ENCODE data around the gene SLC4A7.
"Not testable (repeated sequence)": the region's sequence is repeated elsewhere in the genome, so short reads cannot be mapped to it uniquely, and the experiment has no call there.

Gene SLC4A7

DNA sequence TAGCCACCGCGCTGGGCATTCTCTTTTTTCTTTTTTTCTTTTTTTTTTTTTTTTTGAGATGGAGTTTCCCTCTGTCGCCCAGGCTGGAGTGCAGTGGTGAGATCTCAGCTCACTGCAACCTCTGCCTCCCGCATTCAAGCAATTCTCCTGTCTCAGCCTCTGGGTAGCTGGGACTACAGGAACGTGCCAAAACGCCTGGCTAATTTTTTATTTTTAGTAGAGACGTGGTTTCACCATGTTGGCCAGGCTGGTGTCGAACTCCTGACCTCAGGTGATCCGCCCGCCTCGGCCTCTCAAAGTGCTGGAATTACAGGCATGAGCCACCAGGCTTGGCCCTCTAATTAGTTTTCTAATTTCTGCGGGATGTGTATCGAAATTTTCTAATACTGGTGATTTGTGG is 41.2 kb downstream of the SLC4A7 start:
- H3K4me2 ChIP-seq (ENCODE audit: low read length); H2AFZ ChIP-seq (ENCODE audit: insufficient read depth, low read length, poor library complexity); H2AK5ac ChIP-seq (ENCODE audit: low read length); H2BK5ac ChIP-seq (ENCODE audit: low read depth, low read length, poor library complexity); H3K4me3 ChIP-seq (ENCODE audit: low read depth, low read length); H4K12ac ChIP-seq (ENCODE audit: low read depth, low read length); H2BK120ac ChIP-seq (ENCODE audit: insufficient read depth, low read length, poor library complexity); H3K4ac ChIP-seq (ENCODE audit: low read depth, low read length); H3K27ac ChIP-seq (ENCODE audit: low read depth, low read length); H3K79me2 ChIP-seq (ENCODE audit: control insufficient read depth, insufficient read depth, low read length, poor library complexity); H3K14ac ChIP-seq (ENCODE audit: low read length); H3K27me3 ChIP-seq (ENCODE audit: insufficient read depth, low read length); DNase-seq; H3K23ac ChIP-seq (ENCODE audit: low read length); H3K36me3 ChIP-seq (ENCODE audit: control insufficient read depth in 1 of 2, insufficient read depth in 2 of 2, low read length in 2 of 2); H3K9ac ChIP-seq (ENCODE audit: low read length); H2BK12ac ChIP-seq (ENCODE audit: low read length); H3K79me1 ChIP-seq (ENCODE audit: low read length); H4K8ac ChIP-seq (ENCODE audit: low read depth, low read length); H3K9me3 ChIP-seq (ENCODE audit: insufficient read depth, low read depth, low read length); H3K4me1 ChIP-seq (ENCODE audit: control insufficient read depth in 1 of 2, insufficient read depth in 2 of 2, low read length in 2 of 2); H4K91ac ChIP-seq (ENCODE audit: low read depth, low read length); H3K18ac ChIP-seq (ENCODE audit: low read length): not testable (repeated sequence)
- WGBS (ENCODE audit: extremely low coverage, insufficient coverage, insufficient read length): no CpG with 5 or more reads among the region's 13 CpGs

- WGBS (ENCODE audit: extremely low coverage, insufficient coverage, insufficient read length): no CpG with 5 or more reads among the region's 4 CpGs
- H2BK5ac ChIP-seq (ENCODE audit: low read depth, low read length, poor library complexity); H2AK5ac ChIP-seq (ENCODE audit: low read length): not testable (repeated sequence)
These were observed 45.8 kb downstream of the SLC4A7 start for GRCh38 chr3:27438352-27438751.

GRCh38 chr3:27431116-27431515 is 53.1 kb downstream of the SLC4A7 start:
- DNase-seq: peak; percentile 39 to 61
- Histone ChIP-seq H4K8ac (ENCODE audit: low read depth, low read length) (no peak overlapping the region), H3K27ac (ENCODE audit: low read depth, low read length) (no peak overlapping the region), H3K4me2 (ENCODE audit: low read length) (no peak overlapping the region), H3K79me2 (ENCODE audit: control insufficient read depth, insufficient read depth, low read length, poor library complexity) (peaks cover 2% of the 10 kb centered on the region), H2BK5ac (ENCODE audit: low read depth, low read length, poor library complexity) (no peak overlapping the region), H4K91ac (ENCODE audit: low read depth, low read length) (no peak overlapping the region), H3K4me3 (ENCODE audit: low read depth, low read length) (no peak overlapping the region), H2BK120ac (ENCODE audit: insufficient read depth, low read length, poor library complexity) (no peak overlapping the region), H3K9ac (ENCODE audit: low read length) (no peak overlapping the region), H2AK5ac (ENCODE audit: low read length) (no peak overlapping the region), H3K4ac (ENCODE audit: low read depth, low read length) (no peak overlapping the region), H2BK12ac (ENCODE audit: low read length) (no peak overlapping the region), H4K12ac (ENCODE audit: low read depth, low read length) (no peak overlapping the region), H3K79me1 (ENCODE audit: low read length) (no peaks in the 10 kb centered on the region), H3K23ac (ENCODE audit: low read length) (no peak overlapping the region), H3K14ac (ENCODE audit: low read length) (no peak overlapping the region), H3K9me3 (ENCODE audit: insufficient read depth, low read depth, low read length) (peaks cover 1% of the 10 kb centered on the region), H3K4me1 (ENCODE audit: control insufficient read depth in 1 of 2, insufficient read depth in 2 of 2, low read length in 2 of 2) (no peaks in the 10 kb centered on the region), H2AFZ (ENCODE audit: insufficient read depth, low read length, poor library complexity) (no peak overlapping the region), H3K36me3 (ENCODE audit: control insufficient read depth in 1 of 2, insufficient read depth in 2 of 2, low read length in 2 of 2) (peaks cover 10 to 18% of the 10 kb centered on the region in 2 experiments), H3K27me3 (ENCODE audit: insufficient read depth, low read length) (no peaks in the 10 kb centered on the region), H3K18ac (ENCODE audit: low read length) (no peak overlapping the region)
- WGBS (ENCODE audit: extremely low coverage, insufficient coverage, insufficient read length): no CpG with 5 or more reads among the region's 6 CpGs

More at GRCh38 chr3:27438352-27438751, 45.8 kb downstream of the SLC4A7 start:
- not testable (repeated sequence) for H2AFZ ChIP-seq (ENCODE audit: insufficient read depth, low read length, poor library complexity); H3K4me2 ChIP-seq (ENCODE audit: low read length); H3K79me1 ChIP-seq (ENCODE audit: low read length); H3K4ac ChIP-seq (ENCODE audit: low read depth, low read length); H2BK12ac ChIP-seq (ENCODE audit: low read length); H3K18ac ChIP-seq (ENCODE audit: low read length); H3K4me3 ChIP-seq (ENCODE audit: low read depth, low read length); H3K9me3 ChIP-seq (ENCODE audit: insufficient read depth, low read depth, low read length); H3K27ac ChIP-seq (ENCODE audit: low read depth, low read length); H3K36me3 ChIP-seq (ENCODE audit: control insufficient read depth in 1 of 2, insufficient read depth in 2 of 2, low read length in 2 of 2); H4K91ac ChIP-seq (ENCODE audit: low read depth, low read length); H3K27me3 ChIP-seq (ENCODE audit: insufficient read depth, low read length); H3K23ac ChIP-seq (ENCODE audit: low read length); H3K14ac ChIP-seq (ENCODE audit: low read length); H4K12ac ChIP-seq (ENCODE audit: low read depth, low read length); DNase-seq; H4K8ac ChIP-seq (ENCODE audit: low read depth, low read length); H2BK120ac ChIP-seq (ENCODE audit: insufficient read depth, low read length, poor library complexity); H3K9ac ChIP-seq (ENCODE audit: low read length); H3K4me1 ChIP-seq (ENCODE audit: control insufficient read depth in 1 of 2, insufficient read depth in 2 of 2, low read length in 2 of 2); H3K79me2 ChIP-seq (ENCODE audit: control insufficient read depth, insufficient read depth, low read length, poor library complexity)

DNA sequence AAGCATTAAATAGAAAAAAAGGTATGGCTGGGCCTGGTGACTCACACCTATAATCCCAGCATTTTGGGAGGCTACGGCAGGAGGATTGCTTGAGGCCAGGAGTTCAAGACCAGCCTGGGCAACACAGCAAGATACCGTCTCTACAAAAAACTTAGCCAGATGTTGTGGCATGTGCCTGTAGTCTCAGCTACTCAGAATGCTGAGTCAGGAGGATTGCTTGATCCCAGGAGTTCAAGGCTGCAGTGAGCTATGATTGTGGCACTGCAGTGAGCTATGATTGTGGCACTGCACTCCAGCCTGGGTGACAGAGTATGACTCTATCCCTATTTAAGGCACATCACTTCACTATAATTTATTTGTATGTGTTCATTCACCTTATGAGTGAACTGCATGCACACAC is 54.3 kb downstream of the SLC4A7 start:
- H3K9ac ChIP-seq (ENCODE audit: low read length): no peak overlapping the region
- H3K27me3 ChIP-seq (ENCODE audit: insufficient read depth, low read length): no peaks in the 10 kb centered on the region
- DNase-seq: no peak
- peaks cover 1% of the 10 kb centered on the region for H3K9me3 ChIP-seq (ENCODE audit: insufficient read depth, low read depth, low read length)
- no peak overlapping the region for H4K91ac ChIP-seq (ENCODE audit: low read depth, low read length)
- peaks cover 8 to 15% of the 10 kb centered on the region in 2 experiments for H3K36me3 ChIP-seq (ENCODE audit: control insufficient read depth in 1 of 2, insufficient read depth in 2 of 2, low read length in 2 of 2)
- no peak overlapping the region for H4K8ac ChIP-seq (ENCODE audit: low read depth, low read length)
- no peak overlapping the region for H3K4ac ChIP-seq (ENCODE audit: low read depth, low read length)
- no peak overlapping the region for H2BK120ac ChIP-seq (ENCODE audit: insufficient read depth, low read length, poor library complexity)
- H3K4me2 ChIP-seq (ENCODE audit: low read length): no peak overlapping the region
- H3K18ac ChIP-seq (ENCODE audit: low read length): no peak overlapping the region
- no peak overlapping the region for H2AK5ac ChIP-seq (ENCODE audit: low read length)
- H2BK12ac ChIP-seq (ENCODE audit: low read length): no peak overlapping the region
- no peaks in the 10 kb centered on the region for H3K4me1 ChIP-seq (ENCODE audit: control insufficient read depth in 1 of 2, insufficient read depth in 2 of 2, low read length in 2 of 2)
- H3K27ac ChIP-seq (ENCODE audit: low read depth, low read length): no peak overlapping the region
- no peak overlapping the region for H4K12ac ChIP-seq (ENCODE audit: low read depth, low read length)
- no peak overlapping the region for H2BK5ac ChIP-seq (ENCODE audit: low read depth, low read length, poor library complexity)
- peaks cover 2% of the 10 kb centered on the region for H3K79me2 ChIP-seq (ENCODE audit: control insufficient read depth, insufficient read depth, low read length, poor library complexity)
- H2AFZ ChIP-seq (ENCODE audit: insufficient read depth, low read length, poor library complexity): no peak overlapping the region
- H3K79me1 ChIP-seq (ENCODE audit: low read length): no peaks in the 10 kb centered on the region
- no CpG with 5 or more reads among the region's 2 CpGs for WGBS (ENCODE audit: extremely low coverage, insufficient coverage, insufficient read length)
- H3K14ac ChIP-seq (ENCODE audit: low read length): no peak overlapping the region
- H3K23ac ChIP-seq (ENCODE audit: low read length): no peak overlapping the region
- H3K4me3 ChIP-seq (ENCODE audit: low read depth, low read length): no peak overlapping the region

All from trophoblast cell (in vitro differentiated cells and primary cell).